Memory B cell (primary cell): ENCODE results near the gene PRSS22.
"Not testable (repeated sequence)": the region's sequence is repeated elsewhere in the genome, so short reads cannot be mapped to it uniquely, and the experiment has no call there.

ENCODE experiments used
- ATAC-seq: fragments of 150-1000 bp; cut with Tn5 transposase; 2 replicates; pipeline ENCODE4 v1.10.0; 2021; ENCODE audit warnings: low read depth, mild to moderate bottlenecking, moderate library complexity
- DNase-seq, 2 donors: peaks; one replicate each; pipeline ENCODE4 v3.0.0; 2022; ENCODE audit warnings: low spot score in 2 of 2
- H3K27ac Mint-ChIP-seq: one replicate; pipeline ENCODE4 v1.8.0; 2022; ENCODE audit warnings: mild to moderate bottlenecking, moderate library complexity, mixed read lengths
- H3K27me3 Mint-ChIP-seq: one replicate; pipeline ENCODE4 v1.8.0; 2022; ENCODE audit warnings: mixed read lengths
- H3K36me3 Mint-ChIP-seq: one replicate; pipeline ENCODE4 v1.8.0; 2022; ENCODE audit warnings: mild to moderate bottlenecking, mixed read lengths
- H3K4me1 Mint-ChIP-seq: one replicate; pipeline ENCODE4 v1.8.0; 2022; ENCODE audit warnings: mixed read lengths
- H3K4me3 Mint-ChIP-seq: one replicate; pipeline ENCODE4 v1.8.0; 2022; ENCODE audit warnings: mild to moderate bottlenecking, moderate library complexity, mixed read lengths
- H3K9me3 Mint-ChIP-seq: one replicate; pipeline ENCODE4 v1.8.0; 2022; ENCODE audit warnings: mixed read lengths

PRSS22 gene

GRCh38 chr16:2857451-2858244 lies at the start of gene PRSS22:
PRSS22 (minus strand) TSS chr16:2858170; CDS start chr16:2858104, 66 bp downstream.
- peaks cover 8% of the 10 kb centered on the region for H3K4me1 Mint-ChIP-seq
- H3K4me3 Mint-ChIP-seq = peak within 1 kb of the TSS; percentile 31
- ATAC-seq (no peak), DNase-seq (no peak)
- H3K27ac Mint-ChIP-seq = no peak within 1 kb of the TSS
- peaks cover 5% of the 10 kb centered on the region for H3K36me3 Mint-ChIP-seq
- peaks cover 27% of the 10 kb centered on the region for H3K27me3 Mint-ChIP-seq
- peaks cover 9% of the 10 kb centered on the region for H3K9me3 Mint-ChIP-seq

GRCh38 chr16:2907084-2907753 lies 49.2 kb upstream of the PRSS22 start:
- not testable (repeated sequence) for H3K27me3 Mint-ChIP-seq, H3K9me3 Mint-ChIP-seq, H3K4me3 Mint-ChIP-seq, H3K36me3 Mint-ChIP-seq, ATAC-seq
- H3K27ac Mint-ChIP-seq = peak overlapping the region; percentile 86
- H3K4me1 Mint-ChIP-seq = peaks cover 18% of the 10 kb centered on the region
- peak in 1 of 2 donors; percentile 46 for DNase-seq

- ATAC-seq = no peak
- Mint-ChIP-seq H3K27ac (peak overlapping the region; percentile 86), H3K4me1 (peaks cover 18% of the 10 kb centered on the region)
Observed at GRCh38 chr16:2905988-2906387, 48.0 kb upstream of the PRSS22 start.

GRCh38 chr16:2905241-2905987 lies 47.4 kb upstream of the PRSS22 start:
- DNase-seq (peak; percentile 90 to 93), ATAC-seq (peak; percentile 80)
- H3K27me3 Mint-ChIP-seq = no peaks in the 10 kb centered on the region
- no peaks in the 10 kb centered on the region for H3K9me3 Mint-ChIP-seq
- peak overlapping the region; percentile 86 for H3K27ac Mint-ChIP-seq
- peak overlapping the region; percentile 95 for H3K4me3 Mint-ChIP-seq
- H3K4me1 Mint-ChIP-seq = peaks cover 18% of the 10 kb centered on the region
- no peaks in the 10 kb centered on the region for H3K36me3 Mint-ChIP-seq

More at GRCh38 chr16:2905988-2906387, 48.0 kb upstream of the PRSS22 start:
- H3K27me3 Mint-ChIP-seq = no peaks in the 10 kb centered on the region
- H3K9me3 Mint-ChIP-seq = no peaks in the 10 kb centered on the region
- no peaks in the 10 kb centered on the region for H3K36me3 Mint-ChIP-seq
- peak overlapping the region; percentile 73 for H3K4me3 Mint-ChIP-seq
- DNase-seq = no peak

- ATAC-seq (no peak), DNase-seq (peak in 1 of 2 donors; percentile 56)
- Mint-ChIP-seq H3K36me3 (peaks cover 2% of the 10 kb centered on the region), H3K27me3 (no peaks in the 10 kb centered on the region), H3K9me3 (no peaks in the 10 kb centered on the region), H3K27ac (peak overlapping the region; percentile 12), H3K4me3 (peak overlapping the region; percentile 95), H3K4me1 (peaks cover 18% of the 10 kb centered on the region)
Observed at GRCh38 chr16:2904922-2905240, 46.9 kb upstream of the PRSS22 start.

GRCh38 chr16:2904100-2904921 lies 46.3 kb upstream of the PRSS22 start:
- Mint-ChIP-seq H3K27ac (peak overlapping the region; percentile 12), H3K9me3 (no peaks in the 10 kb centered on the region), H3K27me3 (no peaks in the 10 kb centered on the region), H3K4me1 (peaks cover 18% of the 10 kb centered on the region), H3K4me3 (peak overlapping the region; percentile 95), H3K36me3 (peaks cover 2% of the 10 kb centered on the region)
- ATAC-seq (peak; percentile 52), DNase-seq (peak; percentile 72 to 76)

GRCh38 chr16:2902337-2903130 lies 44.6 kb upstream of the PRSS22 start:
- no peak for DNase-seq
- H3K27ac Mint-ChIP-seq = no peak overlapping the region
- no peak overlapping the region for H3K4me3 Mint-ChIP-seq
- H3K9me3 Mint-ChIP-seq = no peaks in the 10 kb centered on the region
- H3K36me3 Mint-ChIP-seq = peaks cover 2% of the 10 kb centered on the region
- H3K4me1 Mint-ChIP-seq = peaks cover 20% of the 10 kb centered on the region
- no peak for ATAC-seq
- no peaks in the 10 kb centered on the region for H3K27me3 Mint-ChIP-seq

- Mint-ChIP-seq H3K9me3 (no peaks in the 10 kb centered on the region), H3K27me3 (no peaks in the 10 kb centered on the region), H3K4me3 (no peak overlapping the region), H3K4me1 (peaks cover 17% of the 10 kb centered on the region), H3K27ac (no peak overlapping the region), H3K36me3 (peaks cover 2% of the 10 kb centered on the region)
- ATAC-seq (no peak), DNase-seq (no peak)
Observed at GRCh38 chr16:2900526-2901075, 42.6 kb upstream of the PRSS22 start.

GRCh38 chr16:2899564-2900072 lies 41.6 kb upstream of the PRSS22 start:
- DNase-seq (no peak), ATAC-seq (no peak)
- Mint-ChIP-seq H3K36me3 (peaks cover 2% of the 10 kb centered on the region), H3K4me1 (peaks cover 15% of the 10 kb centered on the region), H3K9me3 (no peaks in the 10 kb centered on the region), H3K27me3 (no peaks in the 10 kb centered on the region), H3K4me3 (no peak overlapping the region), H3K27ac (no peak overlapping the region)

- ATAC-seq (no peak), DNase-seq (no peak)
- Mint-ChIP-seq H3K27ac (no peak overlapping the region), H3K36me3 (peaks cover 2% of the 10 kb centered on the region), H3K4me1 (peaks cover 12% of the 10 kb centered on the region), H3K27me3 (no peaks in the 10 kb centered on the region), H3K9me3 (no peaks in the 10 kb centered on the region), H3K4me3 (no peak overlapping the region)
Observed at GRCh38 chr16:2898831-2899563, 41.0 kb upstream of the PRSS22 start.

GRCh38 chr16:2897110-2897509 lies 39.1 kb upstream of the PRSS22 start:
- DNase-seq = peak; percentile 67 to 74
- Mint-ChIP-seq H3K27ac (no peak overlapping the region), H3K4me1 (peaks cover 9% of the 10 kb centered on the region), H3K27me3 (no peaks in the 10 kb centered on the region), H3K4me3 (peak overlapping the region; percentile 16), H3K9me3 (no peaks in the 10 kb centered on the region), H3K36me3 (peaks cover 2% of the 10 kb centered on the region)
- ATAC-seq = peak; percentile 99

GRCh38 chr16:2896480-2897010 lies 38.6 kb upstream of the PRSS22 start:
- no peak for ATAC-seq
- H3K4me1 Mint-ChIP-seq = peaks cover 9% of the 10 kb centered on the region
- H3K36me3 Mint-ChIP-seq = peaks cover 2% of the 10 kb centered on the region
- no peak overlapping the region for H3K4me3 Mint-ChIP-seq
- H3K9me3 Mint-ChIP-seq = no peaks in the 10 kb centered on the region
- no peak for DNase-seq
- no peak overlapping the region for H3K27ac Mint-ChIP-seq
- H3K27me3 Mint-ChIP-seq = no peaks in the 10 kb centered on the region
